NCI-H345 treated with DMSO at 0.1 percent for 48 hours (cell line): ENCODE results near the gene CHMP6.
"Not testable (repeated sequence)": the region's sequence is repeated elsewhere in the genome, so short reads cannot be mapped to it uniquely, and the experiment has no call there.

Experiments
- DNase-seq: peaks from one replicate; lab custom pipeline; 2025; ENCODE audit not compliant: unreplicated experiment; lab: John Stamatoyannopoulos, UW

The CHMP6 gene

DNA sequence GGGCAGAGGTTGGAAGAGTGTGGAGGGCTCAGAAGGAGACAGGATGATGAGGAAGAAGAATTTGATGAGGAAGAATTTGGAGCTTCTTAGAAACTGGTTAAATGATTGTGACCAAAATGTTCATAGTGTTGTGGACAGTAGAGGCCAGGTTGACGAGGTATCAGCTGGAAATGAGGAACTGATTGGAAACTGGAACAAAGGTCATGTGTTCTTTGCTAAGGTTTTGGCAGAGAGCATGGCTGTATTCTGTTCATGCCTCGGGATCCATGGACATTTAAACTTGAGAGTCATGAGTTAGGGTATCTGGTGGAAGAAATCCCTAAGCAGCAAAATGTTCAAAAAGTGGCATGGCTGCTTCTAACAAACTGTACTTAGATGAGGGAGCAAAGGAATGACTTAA, 19.3 kb downstream of the CHMP6 start:
- no peak for DNase-seq

DNA sequence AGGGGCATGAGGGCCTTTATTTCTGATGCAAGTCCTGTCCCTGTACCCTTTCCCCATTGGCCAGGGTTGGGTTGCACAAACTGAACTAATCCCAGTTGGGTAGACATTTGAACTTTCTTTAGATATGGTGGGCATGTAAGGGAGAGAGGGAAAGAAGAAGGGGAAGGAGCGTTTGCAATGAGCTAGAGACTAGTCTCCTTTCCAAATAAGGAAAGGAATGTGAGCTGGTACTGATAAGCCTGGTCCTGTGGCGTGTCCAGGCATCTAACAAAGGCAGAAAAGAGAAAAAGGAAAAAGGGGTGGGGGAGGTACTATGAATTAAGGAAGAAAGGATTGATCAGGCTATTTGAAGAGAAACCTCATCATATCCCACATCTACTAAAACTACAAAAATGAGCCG, 20.3 kb downstream of the CHMP6 start:
- DNase-seq = no peak

DNA sequence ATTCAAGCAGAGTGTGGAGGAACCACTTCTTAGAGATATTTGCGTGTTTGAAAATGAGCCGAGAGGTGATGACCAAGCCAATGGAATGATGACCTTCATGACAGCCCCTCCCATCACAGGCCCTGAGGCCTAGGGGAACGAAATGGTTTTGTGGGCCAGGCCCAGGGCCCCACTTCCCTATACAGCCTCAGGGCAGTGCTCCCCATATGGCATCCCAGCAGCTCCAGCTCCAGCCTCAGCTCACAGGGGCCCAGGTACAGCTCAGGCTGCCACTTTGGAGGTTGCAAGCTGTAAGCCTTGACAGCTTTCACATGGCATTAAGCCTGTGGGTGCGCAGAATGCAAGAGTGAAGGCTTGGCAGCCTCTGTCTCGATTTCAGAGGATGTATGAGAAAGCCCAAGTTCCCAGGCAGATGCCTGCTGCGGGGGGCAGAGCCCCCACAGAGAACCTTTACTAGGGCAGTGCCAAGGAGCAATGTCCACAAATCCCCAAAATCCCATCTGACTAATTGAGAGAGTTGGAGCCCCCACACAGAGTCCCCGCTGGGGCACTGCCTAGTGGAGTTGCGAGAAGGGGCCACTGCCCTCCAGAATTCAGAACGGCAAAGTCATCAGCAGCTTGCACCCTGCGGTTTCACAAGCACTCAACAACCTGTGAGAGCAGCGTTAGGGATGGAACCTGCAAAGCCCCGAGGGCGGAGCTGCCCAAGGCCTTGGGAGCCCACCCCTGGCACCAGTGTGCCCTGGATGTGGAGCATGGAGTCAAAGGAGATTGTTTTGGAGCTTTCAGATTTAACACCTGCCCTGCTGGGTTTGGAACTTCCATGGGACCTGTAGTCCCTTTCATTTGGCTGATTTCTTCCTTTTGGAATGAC, 21.2 kb downstream of the CHMP6 start:
- no peak for DNase-seq

DNA sequence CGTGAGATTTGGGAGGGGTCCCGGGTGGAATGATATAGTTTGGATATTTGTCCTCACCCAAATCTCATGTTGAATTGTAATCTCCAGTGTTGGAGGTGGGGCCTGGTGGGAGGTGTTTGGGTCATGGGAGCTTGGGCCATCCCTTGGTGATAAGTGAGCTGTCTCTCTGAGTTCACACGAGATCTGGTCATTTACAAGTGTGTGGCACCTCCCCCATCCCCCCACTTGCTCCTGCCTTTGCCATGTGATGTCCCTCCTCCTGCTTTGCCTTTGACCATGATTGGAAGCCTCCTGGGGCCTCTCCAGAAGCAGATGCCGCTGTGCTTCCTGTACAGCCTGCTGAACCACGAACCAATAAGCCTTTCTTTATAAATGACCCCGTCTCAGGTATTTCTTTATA, 22.0 kb downstream of the CHMP6 start:
- no peak for DNase-seq

DNA sequence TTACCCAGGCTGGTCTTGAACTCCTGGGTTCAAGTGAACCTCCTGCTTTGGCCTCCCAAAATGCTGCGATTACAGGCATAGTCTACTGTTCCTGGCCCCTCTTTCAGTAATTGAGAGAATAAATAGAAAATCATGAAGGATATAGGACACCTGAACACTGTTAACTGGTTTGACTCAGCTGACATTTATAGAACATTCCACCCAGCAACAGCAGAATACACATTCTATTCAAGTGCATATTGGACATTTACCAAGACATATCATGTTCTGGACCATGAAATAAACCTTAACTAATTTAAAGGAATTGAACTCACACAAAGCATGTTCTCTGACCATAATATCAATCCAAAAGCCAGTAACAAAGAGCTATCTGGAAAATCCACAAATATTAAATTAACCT, 23.5 kb downstream of the CHMP6 start:
- no peak for DNase-seq

DNA sequence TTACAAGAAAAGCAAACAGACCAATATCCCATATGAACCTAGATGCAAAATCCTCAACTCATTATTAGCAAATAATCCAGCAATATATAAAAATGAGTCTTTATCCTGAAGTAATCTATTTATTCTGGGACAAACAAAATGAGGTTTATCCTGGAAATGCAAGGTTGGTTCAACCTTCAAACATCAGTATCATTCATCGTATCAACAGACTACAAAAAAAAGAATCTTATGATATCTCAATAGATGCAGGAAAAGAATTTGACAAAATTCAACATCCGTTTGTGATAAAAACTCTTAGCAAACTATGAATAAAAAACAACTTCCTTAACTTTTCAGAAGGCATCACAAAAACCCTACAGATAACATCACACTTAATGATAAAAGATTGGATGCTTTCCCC, 24.9 kb downstream of the CHMP6 start:
- no peak for DNase-seq

DNA sequence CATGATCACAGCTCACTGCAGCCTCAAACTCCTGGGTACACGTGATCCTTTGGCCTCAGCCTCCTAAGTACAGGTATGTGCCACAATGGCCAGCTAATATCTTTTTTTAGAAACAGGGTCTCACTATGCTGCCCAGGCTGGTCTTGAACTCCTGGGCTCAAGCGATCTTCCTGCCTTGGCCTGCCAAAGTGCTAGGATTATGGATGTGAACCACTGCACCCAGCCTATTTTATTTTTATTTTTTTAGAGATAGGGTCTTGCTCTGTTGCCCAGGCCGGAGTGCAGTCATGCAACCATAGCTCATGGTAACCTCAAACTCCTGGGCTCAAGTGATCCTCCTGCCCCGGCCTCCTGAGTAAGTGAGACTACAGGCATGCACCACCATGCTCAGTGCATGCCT, 25.7 kb downstream of the CHMP6 start:
- not testable (repeated sequence) for DNase-seq

DNA sequence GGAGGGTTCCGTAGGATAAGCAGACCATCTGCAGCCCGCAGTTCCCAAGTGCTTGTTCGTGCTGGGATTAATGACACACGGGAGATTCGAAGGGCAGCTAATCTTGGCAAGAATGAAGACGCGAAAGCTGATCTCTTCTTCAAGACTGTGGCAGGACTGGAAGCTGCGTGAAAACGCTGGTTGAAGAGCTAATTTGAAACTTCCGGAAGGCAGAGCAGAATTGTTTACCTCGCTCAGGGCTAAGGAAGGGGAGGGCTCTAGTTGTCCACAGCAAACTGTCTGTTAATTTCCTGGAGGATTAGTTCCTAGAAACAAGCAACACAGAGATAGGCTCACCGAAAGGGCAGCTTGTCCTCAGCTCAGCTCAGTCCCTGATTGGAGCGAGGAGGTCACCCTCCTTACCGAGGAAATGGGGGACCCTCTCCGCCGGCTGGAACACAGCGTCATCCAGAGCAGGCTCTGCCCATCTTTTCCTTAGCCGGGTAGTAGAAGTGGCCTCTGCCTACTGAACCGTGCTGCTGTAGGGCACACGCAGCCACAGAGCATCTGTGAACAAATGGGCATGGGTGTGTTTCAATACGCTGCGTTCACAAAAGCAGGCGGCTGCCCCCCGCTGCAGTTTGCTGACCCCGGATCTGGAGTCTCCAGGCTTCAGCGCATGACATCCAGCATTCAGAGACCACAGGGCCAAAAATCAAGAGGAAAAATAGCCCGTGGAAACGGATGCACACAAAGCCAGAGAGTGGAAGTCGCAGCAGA, 26.6 kb downstream of the CHMP6 start:
- no peak for DNase-seq

DNA sequence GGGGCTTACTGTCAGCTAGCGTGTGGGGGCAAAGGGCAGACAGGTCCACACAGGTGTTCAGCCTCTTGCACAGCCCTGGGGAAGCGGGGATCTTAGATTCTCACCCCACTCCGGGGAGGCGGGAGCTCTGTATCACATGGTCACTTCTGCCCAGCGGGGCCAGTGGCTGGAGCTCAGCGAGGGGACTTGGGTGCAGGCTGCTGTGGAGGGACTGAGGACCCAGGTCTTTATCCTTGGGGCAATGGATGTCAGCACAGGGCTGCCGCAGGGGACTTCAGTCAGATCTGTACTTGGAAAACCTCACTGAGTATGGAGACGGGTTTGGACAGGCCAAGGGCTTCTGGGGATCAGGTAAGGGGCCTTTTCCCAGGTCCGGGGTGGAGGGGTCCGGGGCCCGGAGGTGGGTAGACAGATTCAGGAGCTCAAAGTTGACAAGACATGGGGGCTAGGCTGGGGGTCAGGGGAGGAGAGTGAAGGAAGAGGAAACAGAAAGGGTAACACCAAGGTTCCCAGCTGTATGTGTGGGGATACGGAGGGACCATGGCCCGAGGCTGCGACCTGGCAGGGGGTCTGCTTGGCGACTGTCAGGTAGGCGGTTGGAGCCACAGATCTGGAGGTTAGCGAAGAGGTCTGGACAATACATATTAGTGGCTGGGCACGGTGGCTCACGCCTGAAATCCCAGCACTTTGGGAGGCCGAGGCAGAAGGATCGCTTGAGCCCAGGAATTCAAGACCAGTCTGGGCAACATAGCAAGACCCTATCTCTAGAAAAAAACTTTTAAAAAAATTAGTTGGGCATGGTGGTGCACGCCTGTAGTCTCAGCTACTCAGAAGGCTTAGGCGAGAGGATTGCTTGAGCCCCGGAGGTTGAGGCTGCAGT, 28.2 kb downstream of the CHMP6 start:
- no peak for DNase-seq

DNA sequence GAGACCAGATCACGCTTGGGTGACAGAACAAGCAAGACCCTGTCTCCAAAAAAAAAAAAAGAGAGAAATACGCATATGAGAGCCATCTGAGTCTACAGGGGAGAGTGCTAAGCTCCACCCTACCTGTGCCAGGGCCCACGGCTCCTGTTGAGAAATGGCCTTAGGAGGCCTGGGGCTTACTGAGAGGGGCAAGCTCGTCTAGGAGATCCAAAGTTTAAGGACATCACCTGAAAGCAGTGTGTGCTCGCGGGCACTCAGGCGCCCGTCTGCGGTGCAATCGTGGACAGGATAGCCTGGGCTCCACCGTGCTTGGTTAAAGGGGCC, 28.8 kb downstream of the CHMP6 start:
- DNase-seq = no peak

DNA sequence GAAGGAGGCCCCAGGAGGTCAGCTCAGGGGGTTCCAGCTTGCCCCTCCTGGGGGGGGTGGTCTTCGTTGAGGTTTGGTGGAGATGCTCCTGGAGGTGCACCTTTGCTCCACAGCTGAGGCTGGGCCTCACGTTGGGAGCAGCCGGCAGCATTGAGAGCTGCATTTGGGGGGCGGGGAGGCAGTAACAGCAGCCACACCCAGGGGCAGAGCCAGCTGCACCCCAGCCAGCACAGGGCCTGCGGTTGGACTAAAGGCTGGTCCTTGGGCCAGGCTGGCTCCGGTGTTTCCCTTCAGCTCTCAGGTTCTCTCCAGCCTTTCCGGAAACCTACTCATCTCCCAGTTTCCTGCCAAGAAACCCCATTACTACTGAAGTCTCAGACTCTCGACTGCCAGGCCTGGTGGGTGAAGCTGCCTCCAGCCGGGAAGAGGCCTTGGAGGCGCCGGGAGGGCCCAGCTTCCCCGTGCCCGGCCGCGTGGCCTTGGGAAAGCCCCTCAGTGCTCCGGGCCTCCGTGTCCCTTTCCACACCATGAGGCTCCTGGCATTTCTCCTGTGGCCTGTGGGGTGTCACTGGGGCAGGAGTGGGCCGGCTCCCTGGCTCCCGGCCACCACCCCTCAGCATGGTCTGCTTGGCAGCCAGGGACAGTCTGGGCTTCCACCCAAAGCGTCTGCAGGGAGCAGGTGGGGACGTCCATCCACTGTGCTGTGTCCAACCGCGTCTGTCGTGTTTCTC, 29.3 kb downstream of the CHMP6 start:
- DNase-seq = no peak

DNA sequence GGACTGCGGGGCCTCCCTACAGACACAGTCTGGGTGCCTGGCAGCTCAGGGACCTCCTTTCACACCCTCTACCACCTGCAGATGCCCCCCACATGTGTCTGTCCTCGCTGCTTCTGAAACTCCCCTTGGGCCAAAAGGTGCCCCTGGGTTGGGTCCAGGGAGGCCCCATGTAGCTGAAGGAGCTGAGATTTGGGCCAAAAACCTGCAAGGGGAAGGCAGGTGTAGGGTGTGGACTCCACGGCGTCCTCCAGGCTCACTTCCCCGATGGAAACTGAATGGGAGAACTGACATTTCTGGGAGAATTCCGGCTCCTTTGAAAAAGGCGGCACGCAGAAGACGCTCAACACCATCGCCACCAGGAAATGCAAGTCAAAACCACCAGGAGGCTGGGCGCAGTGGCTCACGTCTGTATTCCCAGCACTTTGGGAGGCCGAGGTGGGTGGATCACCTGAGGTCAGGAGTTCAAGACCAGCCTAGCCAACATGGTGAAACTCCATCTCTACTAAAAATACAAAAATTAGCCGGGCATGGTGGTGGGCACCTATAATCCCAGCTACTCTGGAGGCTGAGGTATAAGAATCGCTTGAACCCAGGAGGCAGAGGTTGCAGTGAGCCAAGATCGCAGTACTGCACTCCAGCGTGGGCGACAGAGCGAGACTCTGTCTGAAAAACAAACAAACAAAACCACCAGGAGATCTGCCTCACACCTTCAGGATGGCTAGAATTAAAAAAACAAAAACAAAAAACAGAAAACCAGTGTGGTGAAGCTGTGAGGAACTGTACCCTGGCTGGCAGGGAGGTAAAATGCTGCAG, 30.1 kb downstream of the CHMP6 start:
- DNase-seq = no peak

DNA sequence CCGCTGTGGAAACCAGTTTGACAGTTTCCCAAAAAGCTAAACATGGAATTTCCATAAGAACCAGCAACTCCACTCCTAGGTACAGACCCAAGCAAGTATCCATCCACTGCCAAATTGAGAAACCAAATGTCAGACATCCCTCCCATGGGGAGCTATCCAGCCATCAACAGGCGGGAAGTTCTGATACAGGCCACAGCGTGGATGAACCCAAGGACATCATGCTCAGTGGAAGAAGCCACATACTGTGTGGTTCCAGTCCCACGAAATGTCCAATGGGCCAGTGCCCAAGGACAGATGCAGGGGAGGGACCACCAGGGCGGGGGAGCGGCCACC, 30.7 kb downstream of the CHMP6 start:
- DNase-seq = no peak

DNA sequence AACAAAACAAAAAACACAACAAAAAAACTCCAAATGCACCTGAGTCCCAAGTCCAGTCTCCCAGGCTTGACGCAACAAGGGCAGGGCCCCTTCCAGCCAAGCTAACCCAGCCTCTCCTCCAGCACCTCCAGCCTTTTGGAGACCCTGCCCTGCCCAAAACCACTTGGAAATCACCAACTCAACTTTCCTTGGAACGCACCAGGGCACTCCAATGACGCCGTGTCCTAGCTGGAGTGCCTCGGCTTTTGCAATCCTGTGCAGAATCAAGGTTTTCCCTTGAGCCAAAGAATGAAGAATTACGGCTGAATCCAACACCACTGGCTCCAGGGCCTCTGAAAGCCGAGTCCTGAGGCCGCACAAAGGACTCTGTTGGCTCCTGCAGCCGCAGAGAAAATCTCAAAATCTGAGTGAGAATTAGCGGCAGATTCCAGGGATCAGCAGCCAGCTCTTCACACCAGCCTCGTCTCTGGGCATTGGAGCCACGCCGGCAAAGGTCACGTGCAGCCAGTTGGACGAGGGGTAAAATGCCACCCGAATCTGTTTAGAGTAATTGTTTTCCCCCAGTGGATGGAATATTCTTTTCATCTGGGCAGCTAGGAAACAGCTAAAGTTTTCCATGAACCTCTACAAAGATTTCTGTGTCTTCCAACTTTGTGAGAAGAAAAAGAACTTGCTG, 33.6 kb downstream of the CHMP6 start:
- DNase-seq = no peak

DNA sequence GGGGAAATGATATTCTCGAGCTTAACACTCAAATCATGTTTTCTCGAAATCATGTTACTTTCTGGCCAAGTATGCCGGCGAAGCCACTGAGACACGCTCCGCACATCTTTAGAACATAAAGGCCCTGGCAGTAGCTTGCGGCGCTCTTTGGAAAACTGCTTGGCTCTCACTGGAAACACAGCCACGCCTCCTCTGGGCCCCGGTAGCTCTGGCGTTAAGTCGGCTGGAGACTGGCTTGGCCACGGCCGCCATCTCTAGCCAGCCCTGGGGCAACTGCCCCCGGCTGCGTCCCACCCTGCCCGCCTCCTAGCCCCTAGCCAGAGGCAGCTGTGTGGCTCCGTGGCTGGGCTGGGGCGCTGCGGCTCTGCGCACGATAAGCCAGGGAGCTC, 34.1 kb downstream of the CHMP6 start:
- no peak for DNase-seq

DNA sequence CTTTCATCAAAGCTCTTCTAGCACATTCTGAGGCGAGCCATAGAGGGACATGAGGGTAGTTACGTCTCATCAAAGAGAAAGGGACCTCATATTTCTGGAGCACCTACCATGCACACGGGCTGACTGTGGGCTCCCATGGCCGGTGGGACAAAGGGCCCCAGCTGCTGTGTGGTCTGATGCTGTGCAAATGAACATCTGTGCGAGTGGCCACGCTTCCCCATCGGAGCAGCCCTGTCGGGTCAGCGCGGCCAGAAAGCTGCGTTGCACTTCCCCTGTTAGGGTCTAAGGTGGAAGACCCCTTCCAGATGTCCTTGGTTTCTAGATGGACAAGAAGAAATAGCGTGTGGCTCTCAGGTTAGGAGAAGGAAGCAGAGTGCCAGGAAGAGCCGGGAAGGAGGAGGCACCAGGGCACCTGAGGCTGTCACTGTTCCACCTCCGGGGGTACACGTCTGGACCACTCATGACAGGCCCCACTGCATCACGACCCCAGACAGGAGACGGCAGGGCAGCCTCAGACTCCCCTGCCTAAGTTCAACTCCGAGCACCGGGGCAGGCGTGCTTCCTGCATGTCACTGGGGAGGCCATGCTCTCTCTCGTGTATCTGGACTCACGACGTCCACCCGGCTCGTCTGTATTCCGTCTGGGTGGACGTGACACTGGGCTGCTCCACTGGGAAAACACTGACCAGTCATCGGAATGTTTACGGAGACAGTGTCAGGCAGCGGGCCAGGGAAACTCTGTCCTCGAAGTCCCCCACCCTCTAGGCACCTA, 34.8 kb downstream of the CHMP6 start:
- no peak for DNase-seq

DNA sequence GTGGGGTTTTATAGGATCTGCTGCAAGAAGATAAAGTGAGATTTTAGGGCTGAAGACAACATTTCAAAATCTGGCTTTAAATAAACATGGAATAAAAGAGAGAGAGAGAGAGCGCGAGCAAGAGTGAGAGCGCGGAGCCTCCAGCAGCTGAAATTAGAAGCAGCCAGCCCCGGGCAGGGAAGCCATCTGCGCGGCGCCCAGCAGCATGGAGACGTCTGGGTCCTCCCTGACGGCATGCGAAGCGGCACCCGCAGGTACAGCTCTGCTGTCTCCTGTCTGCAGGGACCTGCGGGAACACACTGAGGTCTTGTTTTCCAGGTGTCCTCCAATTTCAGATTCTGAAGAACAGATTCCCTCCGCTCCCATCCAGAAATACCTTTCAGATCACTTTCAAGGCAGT, 35.4 kb downstream of the CHMP6 start:
- no peak for DNase-seq

DNA sequence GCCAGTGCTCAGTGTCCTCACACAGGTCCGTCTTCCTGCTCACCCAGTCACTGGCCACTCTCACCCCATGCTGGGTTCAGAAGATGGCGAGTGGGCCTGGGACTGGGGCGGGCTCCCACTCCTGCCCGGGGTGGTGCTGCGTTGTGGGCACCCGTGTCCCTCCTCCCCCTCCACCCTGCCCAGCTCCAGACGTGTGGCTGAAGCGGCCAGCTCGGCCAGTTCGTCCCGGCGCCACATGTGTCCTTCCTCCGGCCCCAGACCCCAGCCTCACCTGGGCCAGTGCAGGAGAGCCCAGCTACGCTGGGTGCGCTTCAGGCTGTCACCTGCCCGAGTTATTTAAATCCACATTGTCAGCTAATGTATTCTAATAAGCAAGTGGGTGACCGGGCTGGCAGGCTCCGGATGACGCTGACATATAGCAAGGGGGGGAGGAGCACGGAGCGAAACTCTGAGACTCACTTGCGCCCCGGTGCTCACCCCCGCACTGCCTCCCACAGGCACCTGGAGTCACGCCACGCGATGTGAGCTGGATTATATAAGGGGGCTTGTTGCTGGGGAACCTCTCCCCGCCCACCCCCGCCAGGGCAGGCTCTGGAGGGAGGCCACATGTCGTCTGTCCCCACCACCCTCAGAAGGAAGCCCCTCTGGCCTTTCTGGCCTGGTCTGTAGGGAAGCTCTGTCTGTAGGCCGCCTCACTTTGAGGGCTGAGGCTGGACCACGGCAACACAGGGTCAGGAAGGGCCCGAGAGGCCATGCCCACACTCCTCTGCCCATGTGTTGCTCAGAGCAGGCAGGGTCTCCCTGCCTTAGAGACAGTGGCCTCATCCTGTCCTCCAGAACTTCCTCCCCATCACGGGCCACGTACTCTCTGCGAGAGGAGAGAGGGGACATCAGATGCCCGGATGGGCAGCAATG, 36.2 kb downstream of the CHMP6 start:
- no peak for DNase-seq
